Transverse colon (tissue), 4 donors: ENCODE measurements around the gene PTPRZ1. TPM values are rescaled to one million over a fixed set of nuclear protein-coding genes. Genes with fewer than 3 reads are reported as not detected.

Source experiments
- DNase-seq: peaks from one replicate; pipeline ENCODE4 v3.0.0-alpha.2; 2019
- H3K27ac ChIP-seq, 4 donors: fragments of 200-600 bp; sonication (generic); 2 replicates each; pipeline ENCODE4 v1.5.1; 2016 to 2018; ENCODE audit warnings: inconsistent platforms in 4 of 4
- H3K27me3 ChIP-seq: fragments of 200-600 bp; sonication (generic); 2 replicates; pipeline ENCODE4 v1.5.1; 2017; ENCODE audit warnings: inconsistent platforms
- H3K36me3 ChIP-seq, 4 donors: fragments of 200-600 bp; sonication (generic); 2 replicates each; pipeline ENCODE4 v1.5.1; 2017 to 2019; ENCODE audit warnings: inconsistent platforms in 4 of 4
- H3K4me1 ChIP-seq, 4 donors: fragments of 200-600 bp; sonication (generic); 2 replicates each; pipeline ENCODE4 v1.5.1; 2017 to 2020; ENCODE audit warnings: inconsistent platforms in 4 of 4
- H3K4me3 ChIP-seq, 4 donors: fragments of 200-600 bp; sonication (generic); 1 replicate in 1 of 4; 2 replicates in 3 of 4; pipeline versions ENCODE4 v1.5.1 to v1.6.1; 2017 to 2019; ENCODE audit warnings: inconsistent platforms in 4 of 4
- H3K9me3 ChIP-seq, 2 donors: fragments of 200-600 bp; sonication (generic); 2 replicates each; pipeline ENCODE4 v1.5.1; 2017 to 2019; ENCODE audit warnings: inconsistent platforms in 2 of 2
- CTCF ChIP-seq, 5 experiments: fragments of 200-600 bp in 3 of 5; fragments of 450-650 bp in 2 of 5; sonication (generic) in 3 of 5; IDR thresholded peaks; 1 replicate in 2 of 5; 2 replicates in 3 of 5; pipeline ENCODE4 v1.5.1; 2016 to 2017; ENCODE audit warnings: antibody characterized with exemption in 5 of 5, inconsistent platforms in 3 of 5, mild to moderate bottlenecking in 2 of 5, moderate library complexity in 1 of 5
- EP300 ChIP-seq: sonication (generic); formaldehyde crosslinking; IDR thresholded peaks from one replicate; pipeline ENCODE4 v1.6.1; 2017; ENCODE audit warnings: antibody characterized with exemption, low read depth
- POLR2A ChIP-seq: fragments of 450-650 bp; IDR thresholded peaks from one replicate; pipeline ENCODE4 v1.6.1; 2016; ENCODE audit warnings: antibody characterized with exemption, mild to moderate bottlenecking, moderate library complexity
- POLR2AphosphoS5 ChIP-seq, 3 donors: sonication (generic); formaldehyde crosslinking; IDR thresholded peaks; one replicate each; pipeline ENCODE4 v1.6.1; 2016; ENCODE audit warnings: antibody characterized with exemption in 3 of 3
- WGBS, 2 donors: methylation state at CpG; one replicate each; pipeline ENCODE4 v1.1.5; 2018; ENCODE audit warnings: low coverage in 1 of 2; 5-methylcytosine and 5-hydroxymethylcytosine counted together
- in situ Hi-C, 4 donors: fragments of 200-750 bp; cut with MboI; loops; one replicate each; pipeline versions ENCODE4 v1.15.0 to v1.15.1; 2017; ENCODE audit warnings: low sequenced_read_pairs in 3 of 4, low pct_ligation_motif_present in 1 of 4, low pct_unique_long_range_greater_than_20kb in 1 of 4
- intact Hi-C: fragments of 100-400 bp; cut with DNase I; formaldehyde crosslinking; loops from one replicate; pipeline ENCODE4 v1.15.1; 2023; ENCODE audit warnings: low total_unique reads
- total RNA-seq, 4 donors: library from RNA; depleted of rRNA; stranded (reverse); fragments of >200 nt; gene quantifications; one replicate each; pipeline ENCODE4 v1.1.0, GENCODE V29; 2016

PTPRZ1 gene
- total RNA-seq, 4 donors from 2014 or later, result 0.37 to 2.4 (median 2.0) TPM

- DNase-seq, result no peak
- Histone ChIP-seq H3K9me3 (no peaks in the 10 kb centered on the region), H3K4me3 (no peak overlapping the region), H3K27me3 (no peaks in the 10 kb centered on the region), H3K27ac (no peak overlapping the region), H3K36me3 (no peaks in the 10 kb centered on the region), H3K4me1 (no peaks in the 10 kb centered on the region)
- intact Hi-C loops (no loop called here), in situ Hi-C loops (no loop called here)
- WGBS, 2 donors, result 86 to 100% methylated on average over 1 of the region's 1 CpG
- TF ChIP-seq EP300 (no peak), CTCF (IDR thresholded peaks at IDR 0.05) (no peak), POLR2A (no peak), POLR2AphosphoS5 (IDR thresholded peaks at IDR 0.05) (no peak)
Measured at GRCh38 chr7:121932768-121933167, 59.8 kb downstream of the PTPRZ1 start.

GRCh38 chr7:121936951-121937623 lies 64.1 kb downstream of the PTPRZ1 start:
- no peaks in the 10 kb centered on the region for H3K36me3 ChIP-seq
- no peaks in the 10 kb centered on the region for H3K4me1 ChIP-seq
- no peak for DNase-seq
- H3K27ac ChIP-seq, result no peak overlapping the region
- intact Hi-C loops (no loop called here), in situ Hi-C loops (no loop called here)
- WGBS, 2 donors, result 52 to 89% methylated on average over 4 to 6 of the region's 6 CpGs
- TF ChIP-seq CTCF (IDR thresholded peaks at IDR 0.05) (no peak), EP300 (no peak), POLR2AphosphoS5 (IDR thresholded peaks at IDR 0.05) (no peak), POLR2A (no peak)
- H3K9me3 ChIP-seq, result no peaks in the 10 kb centered on the region
- no peaks in the 10 kb centered on the region for H3K27me3 ChIP-seq
- no peak overlapping the region for H3K4me3 ChIP-seq

- in situ Hi-C loops (no loop called here), intact Hi-C loops (no loop called here)
- Histone ChIP-seq H3K4me1 (no peaks in the 10 kb centered on the region), H3K9me3 (no peaks in the 10 kb centered on the region), H3K36me3 (no peaks in the 10 kb centered on the region), H3K27me3 (no peaks in the 10 kb centered on the region), H3K27ac (no peak overlapping the region), H3K4me3 (no peak overlapping the region)
- 26 to 30% methylated on average over 4 of the region's 4 CpGs for WGBS, 2 donors
- TF ChIP-seq CTCF (IDR thresholded peaks at IDR 0.05), result no peak
- no peak for TF ChIP-seq POLR2A
- TF ChIP-seq EP300, result no peak
- no peak for TF ChIP-seq POLR2AphosphoS5 (IDR thresholded peaks at IDR 0.05)
- no peak for DNase-seq
Measured at GRCh38 chr7:121938429-121938996, 65.6 kb downstream of the PTPRZ1 start.

DNA sequence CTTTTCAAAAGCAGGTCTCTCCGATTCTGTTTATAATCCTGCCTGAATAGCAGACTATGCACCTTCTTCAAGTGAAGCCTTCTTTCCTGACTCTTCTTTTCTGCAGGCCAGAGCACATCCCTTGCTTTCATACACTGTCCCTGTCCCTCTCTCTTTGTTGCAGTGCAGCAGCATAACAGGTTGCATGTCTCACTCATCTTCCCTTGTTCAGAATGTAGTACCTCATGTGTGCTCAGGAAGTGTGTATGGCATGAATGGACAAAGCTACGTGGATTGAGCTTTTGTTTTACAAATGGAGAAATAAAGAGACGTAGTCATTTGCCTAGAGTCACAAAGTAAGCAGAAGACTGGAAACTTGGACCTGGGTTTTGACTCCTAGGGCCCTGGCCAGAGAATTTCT lies 68.0 kb downstream of the PTPRZ1 start:
- intact Hi-C loops (no loop called here), in situ Hi-C loops (no loop called here)
- H3K27ac ChIP-seq, result no peak overlapping the region
- TF ChIP-seq POLR2AphosphoS5 (IDR thresholded peaks at IDR 0.05), result no peak
- TF ChIP-seq EP300, result no peak
- TF ChIP-seq POLR2A, result no peak
- TF ChIP-seq CTCF (IDR thresholded peaks at IDR 0.05), result no peak
- 64% methylated on average over 3 of the region's 3 CpGs for WGBS, 2 donors
- no peaks in the 10 kb centered on the region for H3K36me3 ChIP-seq
- no peaks in the 10 kb centered on the region for H3K27me3 ChIP-seq
- no peaks in the 10 kb centered on the region for H3K9me3 ChIP-seq
- DNase-seq, result no peak
- H3K4me1 ChIP-seq, result no peaks in the 10 kb centered on the region
- H3K4me3 ChIP-seq, result no peak overlapping the region
